HepG2 (cell line): ENCODE results near the gene PLCL1. TPM values are rescaled to one million over a fixed set of nuclear protein-coding genes. Genes with fewer than 3 reads are reported as not detected.

Experiments used
- ATAC-seq: fragments of 200-7000 bp; cut with Tn5 transposase; 3 replicates; pipeline ENCODE4 v1.9.1; 2020; ENCODE audit warnings: mild to moderate bottlenecking, moderate library complexity
- BruUV-seq: library from RNA; stranded (reverse); fragments of 400-500 nt; replicated peaks from 2 replicates; lab custom pipeline; 2021; lab: Mats Ljungman, UMichigan
- CTCF ChIA-PET: fragments of 300-600 bp; formaldehyde crosslinking; extraction: SDS; loops from one replicate; lab custom pipeline; 2021; ENCODE audit warnings: low total read pairs, inconsistent platforms, low intra/inter-chr PET ratio; lab: Yijun Ruan, JAX
- POLR2A ChIA-PET: fragments of 350-600 bp; sonication (Branson Sonifier 250); formaldehyde crosslinking; loops from one replicate; lab custom pipeline; 2020; ENCODE audit warnings: antibody characterized with exemption, inconsistent platforms; lab: Yijun Ruan, JAX
- DNase-seq: peaks from one replicate; pipeline ENCODE4 v3.0.0-alpha.2; 2015; ENCODE audit warnings: low spot score
- FAIRE-seq: peaks from 3 replicates; lab custom pipeline; 2011; peaks lifted over from hg19 to GRCh38; lab: Jason Lieb, UNC
- H2AFZ ChIP-seq: one replicate; pipeline ENCODE4 v1.6.1; 2011; ENCODE audit warnings: low read length, inconsistent platforms
- H3K27ac ChIP-seq: fragments of 300-600 bp; 3 replicates; pipeline ENCODE4 v1.8.0; 2011; ENCODE audit warnings: mixed run types, mild to moderate bottlenecking, mixed read lengths, low read length, inconsistent platforms; ENCODE audit not compliant: insufficient read depth; ENCODE audit errors: extremely low read length
- H3K27me3 ChIP-seq, 2 experiments: fragments of 200-600 bp in 1 of 2; 2 replicates in 1 of 2; 3 replicates in 1 of 2; pipeline versions ENCODE4 v1.6.0 to v1.8.0; 2011; ENCODE audit warnings: low read length in 2 of 2, mild to moderate bottlenecking in 2 of 2, moderate library complexity in 2 of 2, inconsistent platforms in 1 of 2; ENCODE audit not compliant: insufficient read depth in 2 of 2, control insufficient read depth in 1 of 2
- H3K36me3 ChIP-seq, 2 experiments: fragments of 200-600 bp in 1 of 2; replicated peaks in 1 of 2; 2 replicates in 1 of 2; 3 replicates in 1 of 2; pipeline versions ENCODE4 v1.5.1 to v1.8.0; 2011; ENCODE audit warnings: low read length in 2 of 2, inconsistent platforms in 1 of 2; ENCODE audit not compliant: insufficient read depth in 2 of 2, control insufficient read depth in 1 of 2
- H3K4me1 ChIP-seq: 2 replicates; pipeline ENCODE4 v1.5.1; 2012; ENCODE audit warnings: low read length, inconsistent platforms; ENCODE audit not compliant: insufficient read depth
- H3K4me2 ChIP-seq: 2 replicates; pipeline ENCODE4 v1.6.0; 2011; ENCODE audit warnings: low read depth, low read length, inconsistent platforms
- H3K4me3 ChIP-seq, 3 experiments: fragments of 200-600 bp in 1 of 3; sonication (generic), shearing (Covaris generic) in 1 of 3; replicated peaks in 1 of 3; 2 replicates each; pipeline ENCODE4 v1.5.1; 2011 to 2016; ENCODE audit warnings: low read length in 3 of 3, inconsistent platforms in 2 of 3, low read depth in 2 of 3, mild to moderate bottlenecking in 2 of 3, control low read depth in 1 of 3, mixed read lengths in 1 of 3; ENCODE audit not compliant: insufficient read depth in 1 of 3
- H3K79me2 ChIP-seq: one replicate; pipeline ENCODE4 v1.6.1; 2011; ENCODE audit warnings: low read length, inconsistent platforms; ENCODE audit not compliant: insufficient read depth
- H3K9ac ChIP-seq: 2 replicates; pipeline ENCODE4 v1.6.0; 2011; ENCODE audit warnings: mild to moderate bottlenecking, low read depth, low read length, inconsistent platforms; ENCODE audit not compliant: insufficient read depth
- H3K9me3 ChIP-seq: 2 replicates; pipeline ENCODE4 v1.5.1; 2012; ENCODE audit warnings: mild to moderate bottlenecking, low read length
- H4K20me1 ChIP-seq: 2 replicates; pipeline ENCODE4 v1.6.0; 2011; ENCODE audit warnings: inconsistent platforms, mild to moderate bottlenecking, low read length, moderate library complexity; ENCODE audit not compliant: insufficient read depth
- GMEB2 ChIP-seq: IDR thresholded peaks from 2 replicates; pipeline ENCODE4 v1.6.1; 2016; ENCODE audit warnings: missing biosample characterization, missing genetic modification reagents, low read depth
- KDM4B ChIP-seq: sonication (generic); formaldehyde crosslinking; IDR thresholded peaks from 2 replicates; pipeline ENCODE4 v1.4.0; 2020; ENCODE audit warnings: missing genetic modification reagents
- KMT2B ChIP-seq: IDR thresholded peaks from 2 replicates; pipeline ENCODE4 v1.6.1; 2016; ENCODE audit warnings: missing genetic modification reagents, missing compliant biosample characterization
- MLLT10 ChIP-seq: sonication (generic); formaldehyde crosslinking; IDR thresholded peaks from 2 replicates; pipeline ENCODE4 v1.4.0; 2020; ENCODE audit warnings: missing genetic modification reagents
- MLXIP ChIP-seq: sonication (generic); formaldehyde crosslinking; IDR thresholded peaks from 2 replicates; pipeline ENCODE4 v1.9.0; 2021; ENCODE audit warnings: missing genetic modification reagents, borderline replicate concordance
- NCOR1 ChIP-seq: fragments of 200-600 bp; sonication (generic); IDR thresholded peaks from 2 replicates; pipeline ENCODE4 v1.7.0; 2017; ENCODE audit warnings: antibody characterized with exemption, low read length, borderline replicate concordance
- PAF1 ChIP-seq: IDR thresholded peaks from 2 replicates; pipeline ENCODE4 v1.6.1; 2016; ENCODE audit warnings: missing genetic modification reagents, missing compliant biosample characterization
- POLR2G ChIP-seq: fragments of 200-400 bp; formaldehyde crosslinking; IDR thresholded peaks from 2 replicates; pipeline ENCODE4 v1.6.1; 2018; ENCODE audit warnings: mild to moderate bottlenecking, low read depth, low read length, moderate library complexity
- SMAD3 ChIP-seq: sonication (generic); formaldehyde crosslinking; IDR thresholded peaks from 2 replicates; pipeline ENCODE4 v1.4.0; 2020; ENCODE audit warnings: missing genetic modification reagents
- SP5 ChIP-seq: IDR thresholded peaks from 2 replicates; pipeline ENCODE4 v1.6.1; 2016; ENCODE audit warnings: low read depth, borderline replicate concordance
- TAF15 ChIP-seq: fragments of 200-400 bp; formaldehyde crosslinking; IDR thresholded peaks from one replicate; pipeline ENCODE4 v1.6.1; 2018; ENCODE audit warnings: mild to moderate bottlenecking, low read depth, low read length; ENCODE audit not compliant: poor library complexity, severe bottlenecking
- TEF ChIP-seq: sonication (generic); formaldehyde crosslinking; IDR thresholded peaks from 2 replicates; pipeline ENCODE4 v1.5.0; 2020; ENCODE audit warnings: missing genetic modification reagents
- THYN1 ChIP-seq: sonication (generic); formaldehyde crosslinking; IDR thresholded peaks from 2 replicates; pipeline ENCODE4 v1.8.1; 2023; ENCODE audit warnings: low read depth, mild to moderate bottlenecking, moderate library complexity, missing genetic modification reagents, borderline replicate concordance
- ZFP36L2 ChIP-seq: sonication (generic); formaldehyde crosslinking; IDR thresholded peaks from 2 replicates; pipeline ENCODE4 v1.4.0; 2020; ENCODE audit warnings: missing genetic modification reagents
- ZNF280B ChIP-seq: sonication (generic); formaldehyde crosslinking; IDR thresholded peaks from 2 replicates; pipeline ENCODE4 v1.5.0; 2020; ENCODE audit warnings: missing genetic modification reagents, mild to moderate bottlenecking, borderline replicate concordance
- ZNF513 ChIP-seq: sonication (generic); formaldehyde crosslinking; conservative IDR thresholded peaks from 2 replicates; pipeline ENCODE4 v1.5.0; 2020; ENCODE audit warnings: missing genetic modification reagents
- ZNF615 ChIP-seq: sonication (generic); formaldehyde crosslinking; IDR thresholded peaks from 2 replicates; pipeline ENCODE4 v1.5.0; 2020; ENCODE audit warnings: mild to moderate bottlenecking, missing genetic modification reagents, borderline replicate concordance
- ZNF670 ChIP-seq: sonication (generic); formaldehyde crosslinking; IDR thresholded peaks from 2 replicates; pipeline ENCODE4 v1.8.0; 2022; ENCODE audit warnings: mild to moderate bottlenecking, missing genetic modification reagents, borderline replicate concordance
- WGBS: methylation state at CpG from one replicate; pipeline ENCODE4 v1.1.6; 2017; ENCODE audit warnings: low lambda C conversion rate; 5-methylcytosine and 5-hydroxymethylcytosine counted together
- in situ Hi-C: cut with HindIII; loops from 2 replicates; pipeline ENCODE4 v1.10.0; 2017; ENCODE audit warnings: low pct_unique_long_range_greater_than_20kb; ENCODE audit not compliant: extremely low pct_ligation_motif_present
- intact Hi-C: fragments of 100-400 bp; cut with micrococcal nuclease; formaldehyde crosslinking; loops from one replicate; pipeline ENCODE4 v1.10.0; 2022; ENCODE audit not compliant: unreplicated experiment
- polyA plus RNA-seq, 8 experiments: library from polyadenylated mRNA; depleted of rRNA in 3 of 8; stranded (reverse) in 7 of 8; unstranded in 1 of 8; fragments of >200 nt; fragmentation: Illumina TruSeq in 4 of 8; extraction: Trizol in 4 of 8; gene quantifications; 2 replicates each; pipeline versions ENCODE4 v1.2.1 to v1.2.3, GENCODE V29; 2011 to 2016; ENCODE audit warnings: low read depth in 4 of 8, missing spikeins in 1 of 8, mixed read lengths in 1 of 8; ENCODE audit not compliant: insufficient read depth in 1 of 8
- total RNA-seq, 5 experiments: library from RNA; depleted of rRNA; stranded (reverse); fragments of >200 nt; fragmentation: Illumina TruSeq; extraction: Trizol; gene quantifications; 2 replicates each; pipeline ENCODE4 v1.2.3, GENCODE V29; 2016; ENCODE audit warnings: low read depth in 1 of 5

Gene PLCL1
- total and polyA plus RNA-seq, 2 of the 13 experiments (the other 11 are each of a cell fraction or from before 2014, with no cell fraction given) = not detected

GRCh38 chr2:197950006-197950405 is 145.6 kb downstream of the PLCL1 start:
- CTCF ChIA-PET = no interaction called here
- TF ChIP-seq PAF1 (CRISPR knock-in tag) = no peak
- TF ChIP-seq ZNF280B (CRISPR knock-in tag) = no peak
- TF ChIP-seq ZNF513 (CRISPR knock-in tag) = no peak
- no peak for TF ChIP-seq SP5 (CRISPR knock-in tag)
- TF ChIP-seq ZNF615 (CRISPR knock-in tag) = no peak
- TF ChIP-seq TAF15 = no peak
- no peak for TF ChIP-seq POLR2G
- TF ChIP-seq MLXIP = no peak
- no peak for TF ChIP-seq THYN1 (CRISPR knock-in tag)
- TF ChIP-seq KDM4B (CRISPR knock-in tag) = no peak
- TF ChIP-seq TEF (CRISPR knock-in tag) = no peak
- no peak for TF ChIP-seq MLLT10 (CRISPR knock-in tag)
- no peak for TF ChIP-seq NCOR1
- TF ChIP-seq SMAD3 (CRISPR knock-in tag) = no peak
- no peak for TF ChIP-seq ZNF670 (CRISPR knock-in tag)
- TF ChIP-seq KMT2B (CRISPR knock-in tag) = no peak
- TF ChIP-seq GMEB2 (CRISPR knock-in tag) = no peak
- TF ChIP-seq ZFP36L2 = no peak

More at GRCh38 chr2:197950006-197950405, 145.6 kb downstream of the PLCL1 start:
- ATAC-seq = no peak
- no peaks in the 10 kb centered on the region for H3K36me3 ChIP-seq
- H3K79me2 ChIP-seq = no peaks in the 10 kb centered on the region
- H3K4me1 ChIP-seq = no peaks in the 10 kb centered on the region
- BruUV-seq = no TSS peak
- H3K4me2 ChIP-seq = no peak overlapping the region
- POLR2A ChIA-PET = no interaction called here
- H4K20me1 ChIP-seq = no peaks in the 10 kb centered on the region
- no peak for DNase-seq
- H3K4me3 ChIP-seq = no peak overlapping the region
- H3K27ac ChIP-seq = no peak overlapping the region
- H3K27me3 ChIP-seq = no peaks in the 10 kb centered on the region
- no peak overlapping the region for H2AFZ ChIP-seq
- intact Hi-C loops (no loop called here), in situ Hi-C loops (no loop called here)
- FAIRE-seq = no peak
- no peaks in the 10 kb centered on the region for H3K9me3 ChIP-seq
- H3K9ac ChIP-seq = no peak overlapping the region
- WGBS = 0% methylated on average over 3 of the region's 3 CpGs
